ENCODE measurements around the gene PCED1B.
"Not testable (repeated sequence)": the region's sequence is repeated elsewhere in the genome, so short reads cannot be mapped to it uniquely, and the experiment has no call there.

PCED1B gene

GRCh38 chr12:47206450-47207339, 127.3 kb downstream of the PCED1B start:
- DNase-seq (ENCODE audit: low read depth in 2 of 2) = no peak

DNA sequence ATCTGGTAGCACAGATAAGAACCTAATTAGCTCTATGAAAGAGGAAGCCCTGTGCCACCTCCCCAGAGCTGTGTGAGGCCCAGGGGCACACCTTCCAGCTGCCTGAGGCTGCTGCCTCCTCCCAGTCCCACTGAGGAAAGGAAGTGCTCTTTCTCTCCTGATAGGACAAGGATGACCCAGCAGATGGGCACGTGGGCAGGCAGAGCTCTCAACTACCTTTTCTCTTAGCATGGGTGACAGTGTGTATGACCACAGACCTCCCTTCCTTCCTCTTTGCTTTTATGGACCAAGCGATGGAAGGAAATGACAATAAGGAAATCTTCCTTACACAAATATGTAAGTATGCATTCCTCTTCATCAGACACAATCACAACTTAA, 127.9 kb downstream of the PCED1B start:
- no peak for DNase-seq (ENCODE audit: low read depth in 2 of 2)

- DNase-seq (ENCODE audit: low read depth in 2 of 2) = no peak
These were observed 128.4 kb downstream of the PCED1B start for GRCh38 chr12:47207829-47208248.

DNA sequence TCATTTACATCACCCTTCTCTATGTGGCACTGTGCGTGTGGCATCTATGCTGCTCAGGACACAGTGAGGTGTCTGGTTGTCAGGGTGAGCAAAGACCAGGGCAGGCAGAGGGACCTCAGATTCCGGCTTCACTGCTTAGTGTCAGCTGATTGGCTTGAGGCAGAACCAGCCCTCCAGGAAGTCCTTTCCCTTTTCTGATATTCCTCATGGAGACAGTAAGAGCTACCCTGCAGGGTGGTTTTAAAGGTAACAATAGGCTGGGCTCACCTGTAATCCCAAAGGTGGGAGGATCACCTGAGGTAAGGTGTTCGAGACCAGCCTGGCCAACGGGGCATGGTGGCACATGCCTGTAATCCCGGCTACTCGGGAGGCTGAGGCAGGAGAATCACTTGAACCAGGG, 129.6 kb downstream of the PCED1B start:
- DNase-seq (ENCODE audit: low read depth in 2 of 2) = no peak

DNA sequence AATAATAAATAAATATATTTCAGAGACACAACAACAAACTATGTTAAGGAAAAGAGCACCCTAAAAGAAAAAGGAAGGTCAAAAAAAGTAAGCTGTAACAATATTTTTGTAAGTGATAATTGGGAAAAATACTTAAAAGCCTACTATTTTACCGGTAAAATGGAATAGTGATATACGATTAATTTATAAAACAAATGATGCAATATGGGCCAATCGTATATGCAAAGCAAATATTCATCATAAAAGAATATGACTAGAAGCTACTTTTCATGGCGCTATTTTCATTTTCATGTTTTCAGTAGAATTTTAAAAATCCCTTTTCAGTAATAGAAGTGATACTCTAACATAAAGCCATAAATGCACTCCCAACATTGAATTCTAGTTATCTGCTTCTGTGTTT, 131.4 kb downstream of the PCED1B start:
- no peak for DNase-seq (ENCODE audit: low read depth in 2 of 2)

GRCh38 chr12:47212701-47213039, 133.2 kb downstream of the PCED1B start:
- no peak for DNase-seq (ENCODE audit: low read depth in 2 of 2)

DNA sequence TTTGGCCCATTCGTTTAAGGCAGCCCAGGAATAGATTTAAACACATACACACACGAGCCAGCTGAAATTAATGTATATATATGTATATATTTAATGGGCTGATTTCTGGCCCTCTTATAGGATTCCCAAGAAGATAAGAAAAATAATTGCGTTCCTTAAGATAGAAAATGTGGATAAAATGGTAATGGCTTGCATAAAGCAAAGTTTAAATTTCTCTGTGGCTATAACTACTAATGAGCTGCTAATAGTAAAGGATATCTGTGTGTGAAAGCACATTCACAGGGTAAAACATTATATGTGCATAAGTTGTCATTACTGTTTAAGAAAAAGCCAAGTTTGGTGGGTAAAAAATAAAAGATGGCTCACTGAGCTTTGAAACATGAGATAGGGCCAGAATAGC, 134.0 kb downstream of the PCED1B start:
- no peak for DNase-seq (ENCODE audit: low read depth in 2 of 2)

DNA sequence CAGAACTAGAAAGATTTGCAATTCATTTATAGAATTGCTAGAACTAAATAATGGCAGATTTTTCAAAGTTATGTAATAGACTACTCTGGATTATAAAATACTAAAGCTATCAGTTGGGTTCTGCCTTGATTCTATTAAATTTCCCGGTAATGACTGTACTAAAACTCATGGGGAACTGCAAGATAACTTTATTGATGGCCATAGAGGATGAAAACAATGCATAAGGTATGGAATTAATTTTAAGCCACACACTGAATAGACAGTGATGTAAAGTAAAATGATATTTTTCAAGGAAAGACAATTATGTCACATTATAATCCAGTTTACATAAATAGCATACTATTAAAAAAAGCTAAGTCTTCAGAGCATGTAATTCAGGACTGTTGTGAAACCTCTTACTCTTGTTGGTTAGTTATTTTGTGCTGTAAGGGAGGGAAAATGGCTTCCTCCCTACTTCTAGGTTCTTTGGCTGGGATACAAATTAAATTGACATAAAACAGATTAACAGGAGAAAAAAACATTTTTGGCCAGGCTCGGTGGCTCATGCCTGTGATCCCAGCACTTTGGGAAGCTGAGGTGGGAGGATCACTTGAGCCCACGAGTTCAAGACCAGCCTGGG, 134.7 kb downstream of the PCED1B start:
- no peak for DNase-seq (ENCODE audit: low read depth in 2 of 2)

DNA sequence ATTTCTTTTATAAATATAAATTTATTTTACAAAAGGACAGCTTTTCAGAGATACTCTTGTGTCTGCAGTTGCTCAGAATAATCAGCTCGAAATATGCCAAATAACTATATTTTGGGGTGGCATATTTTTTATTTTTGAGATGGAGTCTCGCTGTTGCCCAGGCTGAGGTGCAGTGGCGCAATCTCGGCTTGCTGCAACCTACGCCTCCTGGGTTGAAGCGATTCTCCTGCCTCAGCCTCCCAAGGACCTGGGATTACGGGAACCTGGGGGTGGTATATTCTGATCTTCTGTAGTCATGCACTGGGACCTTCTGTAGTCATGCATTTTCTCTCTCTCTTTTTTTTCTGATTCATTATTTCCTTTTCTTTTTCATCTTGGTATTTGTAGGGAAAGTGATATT, 135.3 kb downstream of the PCED1B start:
- DNase-seq (ENCODE audit: low read depth in 2 of 2) = no peak

GRCh38 chr12:47216150-47216677, 136.8 kb downstream of the PCED1B start:
- no peak for DNase-seq (ENCODE audit: low read depth in 2 of 2)

- DNase-seq (ENCODE audit: low read depth in 2 of 2) = not testable (repeated sequence)
These were observed 138.1 kb downstream of the PCED1B start for GRCh38 chr12:47217595-47217869.

GRCh38 chr12:47218191-47218654, 138.8 kb downstream of the PCED1B start:
- no peak for DNase-seq (ENCODE audit: low read depth in 2 of 2)

- DNase-seq (ENCODE audit: low read depth in 2 of 2) = no peak
These were observed 139.8 kb downstream of the PCED1B start for GRCh38 chr12:47219243-47219642.

GRCh38 chr12:47221256-47222023, 142.0 kb downstream of the PCED1B start:
- no peak for DNase-seq (ENCODE audit: low read depth in 2 of 2)

DNA sequence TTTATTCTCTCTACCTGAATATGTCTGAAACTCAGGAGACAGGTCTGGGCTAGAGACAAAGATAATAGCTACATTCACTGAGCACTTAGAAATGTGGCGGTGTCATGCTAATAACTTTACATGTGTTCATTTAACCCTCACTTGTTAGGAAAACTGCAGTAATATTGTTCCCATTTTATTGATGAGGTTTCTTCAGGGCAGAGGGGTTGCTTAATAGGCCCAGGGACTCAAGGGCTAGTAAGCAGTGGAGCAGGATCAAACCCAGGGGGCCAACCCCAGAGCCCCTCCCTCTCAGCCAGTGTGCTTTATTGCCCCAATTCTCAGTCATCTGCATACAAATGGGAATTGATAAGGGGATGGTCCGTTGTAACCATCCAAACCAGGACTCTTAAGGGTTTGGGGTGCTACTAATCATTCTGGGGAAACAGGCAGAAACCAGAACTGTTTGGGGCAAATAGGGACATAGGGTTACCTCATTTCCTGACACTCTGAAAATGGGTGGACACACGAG, 143.2 kb downstream of the PCED1B start:
- DNase-seq (ENCODE audit: low read depth in 2 of 2) = no peak

- no peak for DNase-seq (ENCODE audit: low read depth in 2 of 2)
These were observed 143.8 kb downstream of the PCED1B start for GRCh38 chr12:47223031-47223847.

GRCh38 chr12:47223848-47224213, 144.4 kb downstream of the PCED1B start:
- no peak for DNase-seq (ENCODE audit: low read depth in 2 of 2)

DNA sequence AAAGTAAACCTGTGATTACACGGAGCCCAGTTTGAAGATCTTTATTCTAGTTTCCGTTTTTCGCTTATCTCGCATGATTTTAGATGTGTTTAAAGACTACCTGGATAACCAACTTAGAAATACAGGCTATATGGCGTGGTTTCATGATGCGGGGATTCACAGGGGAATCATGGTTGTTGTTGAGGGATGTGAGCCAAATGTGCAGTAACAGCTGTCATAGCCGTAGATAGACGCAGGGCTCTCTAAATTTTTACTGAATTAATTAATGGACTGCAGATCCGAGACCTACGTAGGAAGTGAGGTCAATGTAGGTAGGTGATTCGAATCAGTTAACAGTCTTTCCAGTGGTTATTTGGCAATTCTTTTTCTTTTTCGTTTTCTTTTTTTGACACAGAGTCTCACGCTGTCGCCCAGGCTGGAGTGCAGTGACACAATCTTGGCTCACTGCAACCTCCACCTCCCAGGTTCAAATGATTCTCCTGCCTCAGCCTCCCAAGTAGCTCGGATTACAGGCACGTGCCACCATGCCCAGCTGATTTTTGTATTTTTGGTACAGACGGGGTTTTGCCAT, 145.2 kb downstream of the PCED1B start:
- no peak for DNase-seq (ENCODE audit: low read depth in 2 of 2)

GRCh38 chr12:47225356-47225755, 145.9 kb downstream of the PCED1B start:
- no peak for DNase-seq (ENCODE audit: low read depth in 2 of 2)

GRCh38 chr12:47226199-47226598, 146.8 kb downstream of the PCED1B start:
- DNase-seq (ENCODE audit: low read depth in 2 of 2) = no peak

GRCh38 chr12:47228802-47229201, 149.4 kb downstream of the PCED1B start:
- DNase-seq (ENCODE audit: low read depth in 2 of 2) = no peak
